ENCODE data around the gene BTBD1.

Gene BTBD1

GRCh38 chr15:82995076-82995475, 72.0 kb downstream of the BTBD1 start:
- Mint-ChIP-seq H3K9me3 (no peaks in the 10 kb centered on the region), H3K4me3 (no peak overlapping the region), H3K27ac (ENCODE audit: low read depth) (no peak overlapping the region), H3K27me3 (no peaks in the 10 kb centered on the region), H3K4me1 (peaks cover 10% of the 10 kb centered on the region), H3K36me3 (ENCODE audit: insufficient read depth) (peaks cover 9% of the 10 kb centered on the region)
- DNase-seq (ENCODE audit: low spot score in 2 of 2) (no peak), ATAC-seq (replicated peaks; ENCODE audit: extremely low read depth, poor library complexity, severe bottlenecking) (no peak)

DNA sequence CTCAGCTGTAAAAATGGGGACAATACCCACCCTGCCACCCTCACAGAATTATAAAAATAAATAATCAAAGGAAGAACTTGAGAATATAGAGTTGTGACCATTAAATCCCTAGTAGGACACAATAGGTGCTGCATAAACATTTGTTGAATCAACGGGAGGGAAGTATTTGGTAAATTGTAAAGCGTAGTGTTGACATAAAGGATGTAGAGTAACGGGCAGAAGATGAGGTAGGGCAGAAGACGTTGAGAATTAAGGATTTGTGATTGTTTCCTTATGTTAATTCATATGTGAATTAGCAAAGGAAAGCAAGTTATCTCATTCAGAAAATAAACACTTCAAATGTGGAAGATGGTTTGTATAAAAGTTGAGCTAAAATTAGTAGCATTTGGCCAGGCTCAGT, 73.9 kb downstream of the BTBD1 start:
- H3K9me3 Mint-ChIP-seq: no peaks in the 10 kb centered on the region
- peaks cover 10% of the 10 kb centered on the region for H3K4me1 Mint-ChIP-seq
- H3K27me3 Mint-ChIP-seq: no peaks in the 10 kb centered on the region
- no peak overlapping the region for H3K4me3 Mint-ChIP-seq
- H3K27ac Mint-ChIP-seq (ENCODE audit: low read depth): no peak overlapping the region
- H3K36me3 Mint-ChIP-seq (ENCODE audit: insufficient read depth): peaks cover 19% of the 10 kb centered on the region
- ATAC-seq (replicated peaks; ENCODE audit: extremely low read depth, poor library complexity, severe bottlenecking) (no peak), DNase-seq (ENCODE audit: low spot score in 2 of 2) (no peak)

GRCh38 chr15:82992436-82992998, 74.5 kb downstream of the BTBD1 start:
- Mint-ChIP-seq H3K9me3 (no peaks in the 10 kb centered on the region), H3K4me1 (peaks cover 10% of the 10 kb centered on the region), H3K4me3 (no peak overlapping the region), H3K27me3 (no peaks in the 10 kb centered on the region), H3K27ac (ENCODE audit: low read depth) (no peak overlapping the region), H3K36me3 (ENCODE audit: insufficient read depth) (peaks cover 22% of the 10 kb centered on the region)
- ATAC-seq (replicated peaks; ENCODE audit: extremely low read depth, poor library complexity, severe bottlenecking): no peak
- DNase-seq (ENCODE audit: low spot score in 2 of 2): no peak

- ATAC-seq (replicated peaks; ENCODE audit: extremely low read depth, poor library complexity, severe bottlenecking): peak; percentile 47
- H3K4me3 Mint-ChIP-seq: peak overlapping the region; percentile 99
- peaks cover 36% of the 10 kb centered on the region for H3K36me3 Mint-ChIP-seq (ENCODE audit: insufficient read depth)
- H3K27me3 Mint-ChIP-seq: no peaks in the 10 kb centered on the region
- DNase-seq (ENCODE audit: low spot score in 2 of 2): no peak
- no peaks in the 10 kb centered on the region for H3K9me3 Mint-ChIP-seq
- peak overlapping the region; percentile 89 for H3K27ac Mint-ChIP-seq (ENCODE audit: low read depth)
- H3K4me1 Mint-ChIP-seq: peaks cover 25% of the 10 kb centered on the region
Measured at GRCh38 chr15:82986442-82986780, 80.6 kb downstream of the BTBD1 start.

GRCh38 chr15:82985688-82986441, 81.2 kb downstream of the BTBD1 start, which contains the start of gene RAMAC:
RAMAC (plus strand) TSS chr15:82986210; CDS start chr15:82989019, 2,809 bp downstream.
- peak within 1 kb of the TSS; percentile 99 for H3K4me3 Mint-ChIP-seq
- DNase-seq (ENCODE audit: low spot score in 2 of 2) (peak; percentile 81 to 86), ATAC-seq (replicated peaks; ENCODE audit: extremely low read depth, poor library complexity, severe bottlenecking) (peak; percentile 91)
- peaks cover 34% of the 10 kb centered on the region for H3K36me3 Mint-ChIP-seq (ENCODE audit: insufficient read depth)
- peak within 1 kb of the TSS; percentile 89 for H3K27ac Mint-ChIP-seq (ENCODE audit: low read depth)
- no peaks in the 10 kb centered on the region for H3K9me3 Mint-ChIP-seq
- H3K27me3 Mint-ChIP-seq: no peaks in the 10 kb centered on the region
- H3K4me1 Mint-ChIP-seq: peaks cover 23% of the 10 kb centered on the region

DNA sequence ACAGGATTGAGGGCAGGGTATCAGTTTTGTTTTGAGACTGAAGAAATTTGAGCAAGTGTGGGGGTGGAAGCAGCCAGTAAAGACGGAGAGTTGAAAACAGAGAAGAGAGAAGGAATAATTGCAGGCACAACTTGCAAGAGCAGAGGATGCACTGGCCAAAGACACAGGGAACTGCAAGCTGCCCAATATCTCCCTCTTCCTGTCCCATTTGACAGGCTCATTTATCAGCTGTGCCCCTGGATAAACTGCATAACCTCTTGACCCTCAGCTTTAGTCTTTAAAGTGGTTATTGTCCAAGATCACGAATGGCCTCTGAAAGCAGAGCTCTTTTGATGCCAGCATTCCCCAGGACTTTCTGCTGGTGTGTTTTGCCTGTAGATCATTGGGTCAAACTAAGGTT, 86.1 kb downstream of the BTBD1 start:
- Mint-ChIP-seq H3K27me3 (no peaks in the 10 kb centered on the region), H3K9me3 (no peaks in the 10 kb centered on the region), H3K4me1 (peaks cover 17% of the 10 kb centered on the region), H3K27ac (ENCODE audit: low read depth) (no peak overlapping the region), H3K4me3 (no peak overlapping the region), H3K36me3 (ENCODE audit: insufficient read depth) (peaks cover 10% of the 10 kb centered on the region)
- DNase-seq (ENCODE audit: low spot score in 2 of 2) (no peak), ATAC-seq (replicated peaks; ENCODE audit: extremely low read depth, poor library complexity, severe bottlenecking) (no peak)

DNA sequence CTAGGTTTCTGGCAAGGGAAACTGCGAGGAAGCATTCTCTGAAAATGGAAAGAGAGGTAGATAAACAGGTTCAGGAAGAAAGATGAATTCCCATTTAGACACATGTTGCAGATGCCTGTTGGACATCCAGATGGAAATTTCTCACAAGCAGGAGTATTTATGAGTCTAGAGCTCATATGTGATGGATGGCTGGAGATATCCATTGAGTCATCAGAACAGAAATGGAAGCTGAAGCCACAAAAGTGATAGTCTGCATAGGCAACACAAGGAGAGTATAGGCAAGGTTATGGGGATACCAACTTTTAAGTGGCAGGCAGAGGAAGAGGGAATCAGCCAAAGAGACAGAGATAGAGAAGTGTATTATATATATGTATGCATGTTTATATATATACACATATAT, 87.3 kb downstream of the BTBD1 start:
- Mint-ChIP-seq H3K4me1 (peaks cover 4% of the 10 kb centered on the region), H3K36me3 (ENCODE audit: insufficient read depth) (peaks cover 3% of the 10 kb centered on the region), H3K27ac (ENCODE audit: low read depth) (no peak overlapping the region), H3K9me3 (no peaks in the 10 kb centered on the region), H3K4me3 (no peak overlapping the region), H3K27me3 (no peaks in the 10 kb centered on the region)
- DNase-seq (ENCODE audit: low spot score in 2 of 2): no peak
- no peak for ATAC-seq (replicated peaks; ENCODE audit: extremely low read depth, poor library complexity, severe bottlenecking)

DNA sequence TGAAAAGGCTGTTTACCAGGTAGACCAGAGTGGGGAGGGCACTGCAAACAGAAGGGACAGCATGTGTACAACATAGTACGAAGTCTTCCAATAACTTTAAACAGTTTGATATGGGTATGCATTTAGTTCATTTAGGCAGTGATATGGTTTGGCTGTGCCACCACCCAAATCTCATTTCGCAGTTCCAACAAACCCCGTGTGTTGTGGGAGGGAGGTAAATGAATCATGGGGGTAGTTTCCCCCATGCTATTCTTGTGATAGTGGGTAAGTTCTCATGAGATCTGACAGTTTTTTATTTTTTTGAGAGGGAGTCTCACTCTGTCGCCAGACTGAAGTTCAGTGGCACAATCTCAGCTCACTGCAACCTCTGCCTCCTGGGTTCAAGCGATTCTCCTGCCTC, 88.6 kb downstream of the BTBD1 start:
- H3K27ac Mint-ChIP-seq (ENCODE audit: low read depth): no peak overlapping the region
- H3K9me3 Mint-ChIP-seq: no peaks in the 10 kb centered on the region
- no peaks in the 10 kb centered on the region for H3K4me1 Mint-ChIP-seq
- ATAC-seq (replicated peaks; ENCODE audit: extremely low read depth, poor library complexity, severe bottlenecking) (no peak), DNase-seq (ENCODE audit: low spot score in 2 of 2) (no peak)
- no peak overlapping the region for H3K4me3 Mint-ChIP-seq
- H3K27me3 Mint-ChIP-seq: no peaks in the 10 kb centered on the region
- H3K36me3 Mint-ChIP-seq (ENCODE audit: insufficient read depth): peaks cover 3% of the 10 kb centered on the region

- H3K27ac Mint-ChIP-seq (ENCODE audit: low read depth): no peak overlapping the region
- H3K36me3 Mint-ChIP-seq (ENCODE audit: insufficient read depth): peaks cover 3% of the 10 kb centered on the region
- DNase-seq (ENCODE audit: low spot score in 2 of 2): no peak
- no peak overlapping the region for H3K4me3 Mint-ChIP-seq
- H3K27me3 Mint-ChIP-seq: no peaks in the 10 kb centered on the region
- no peaks in the 10 kb centered on the region for H3K9me3 Mint-ChIP-seq
- ATAC-seq (replicated peaks; ENCODE audit: extremely low read depth, poor library complexity, severe bottlenecking): no peak
- no peaks in the 10 kb centered on the region for H3K4me1 Mint-ChIP-seq
Measured at GRCh38 chr15:82977076-82977475, 90.0 kb downstream of the BTBD1 start.

GRCh38 chr15:82972990-82973389, 94.1 kb downstream of the BTBD1 start:
- ATAC-seq (replicated peaks; ENCODE audit: extremely low read depth, poor library complexity, severe bottlenecking): no peak
- no peak for DNase-seq (ENCODE audit: low spot score in 2 of 2)
- Mint-ChIP-seq H3K27me3 (no peaks in the 10 kb centered on the region), H3K36me3 (ENCODE audit: insufficient read depth) (peaks cover 2% of the 10 kb centered on the region), H3K4me1 (peaks cover 6% of the 10 kb centered on the region), H3K9me3 (no peaks in the 10 kb centered on the region), H3K27ac (ENCODE audit: low read depth) (no peak overlapping the region), H3K4me3 (no peak overlapping the region)

- peaks cover 6% of the 10 kb centered on the region for H3K4me1 Mint-ChIP-seq
- H3K27ac Mint-ChIP-seq (ENCODE audit: low read depth): no peak overlapping the region
- no peak for ATAC-seq (replicated peaks; ENCODE audit: extremely low read depth, poor library complexity, severe bottlenecking)
- DNase-seq (ENCODE audit: low spot score in 2 of 2): no peak
- no peaks in the 10 kb centered on the region for H3K9me3 Mint-ChIP-seq
- H3K4me3 Mint-ChIP-seq: no peak overlapping the region
- no peaks in the 10 kb centered on the region for H3K27me3 Mint-ChIP-seq
- H3K36me3 Mint-ChIP-seq (ENCODE audit: insufficient read depth): peaks cover 2% of the 10 kb centered on the region
Measured at GRCh38 chr15:82971218-82971984, 95.7 kb downstream of the BTBD1 start.

DNA sequence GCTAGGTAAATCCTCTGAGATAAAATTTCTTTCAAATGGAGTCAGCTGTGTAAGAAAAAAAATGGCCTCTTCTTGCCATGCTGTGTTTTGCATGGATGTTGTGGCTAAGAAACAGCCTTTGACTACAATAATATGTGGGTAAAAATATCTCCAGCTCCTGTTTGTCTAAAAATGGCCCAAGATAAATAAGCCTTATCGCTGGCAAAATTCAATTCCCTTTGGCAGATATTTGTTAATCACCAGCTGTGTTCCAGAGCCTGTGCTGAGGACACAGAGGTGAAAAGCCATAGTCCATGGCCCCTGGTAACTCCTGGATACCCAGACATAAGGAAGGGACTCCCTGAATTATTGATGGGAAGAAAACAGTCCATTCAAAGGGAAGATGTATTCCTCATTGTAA, 96.4 kb downstream of the BTBD1 start:
- H3K27ac Mint-ChIP-seq (ENCODE audit: low read depth): no peak overlapping the region
- H3K4me3 Mint-ChIP-seq: no peak overlapping the region
- no peak for DNase-seq (ENCODE audit: low spot score in 2 of 2)
- no peaks in the 10 kb centered on the region for H3K9me3 Mint-ChIP-seq
- H3K27me3 Mint-ChIP-seq: no peaks in the 10 kb centered on the region
- peaks cover 2% of the 10 kb centered on the region for H3K36me3 Mint-ChIP-seq (ENCODE audit: insufficient read depth)
- peaks cover 6% of the 10 kb centered on the region for H3K4me1 Mint-ChIP-seq
- no peak for ATAC-seq (replicated peaks; ENCODE audit: extremely low read depth, poor library complexity, severe bottlenecking)
